H9 (cell line): ENCODE measurements around the gene SCIN. TPM values are rescaled to one million over a fixed set of nuclear protein-coding genes. Genes with fewer than 3 reads are reported as not detected.

Experiments used
- DNase-seq: peaks from one replicate; pipeline ENCODE4 v3.0.0-alpha.2; 2017
- H2AFZ ChIP-seq: one replicate; pipeline ENCODE4 v1.6.1; 2013; ENCODE audit warnings: mild to moderate bottlenecking, low read length, control low read depth, moderate library complexity
- H2AK5ac ChIP-seq: 2 replicates; pipeline ENCODE4 v1.6.1; 2013; ENCODE audit warnings: low read length, control low read depth, mixed read lengths; ENCODE audit not compliant: insufficient read length
- H2BK120ac ChIP-seq: one replicate; pipeline ENCODE4 v1.6.1; 2013; ENCODE audit warnings: low read depth, mild to moderate bottlenecking, low read length, control low read depth, inconsistent platforms; ENCODE audit not compliant: poor library complexity, severe bottlenecking
- H2BK12ac ChIP-seq: 2 replicates; pipeline ENCODE4 v1.6.1; 2013; ENCODE audit warnings: low read length, control low read depth, mixed read lengths, low read depth; ENCODE audit not compliant: insufficient read length
- H2BK15ac ChIP-seq: 2 replicates; pipeline ENCODE4 v1.6.1; 2013; ENCODE audit warnings: low read depth, low read length, control low read depth
- H2BK20ac ChIP-seq: one replicate; pipeline ENCODE4 v1.6.1; 2013; ENCODE audit warnings: low read depth, mild to moderate bottlenecking, low read length, control low read depth, inconsistent platforms; ENCODE audit not compliant: poor library complexity, severe bottlenecking
- H2BK5ac ChIP-seq: 2 replicates; pipeline ENCODE4 v1.6.1; 2013; ENCODE audit warnings: low read length, control low read depth, mixed read lengths; ENCODE audit not compliant: insufficient read length
- H3K14ac ChIP-seq: 2 replicates; pipeline ENCODE4 v1.6.1; 2013; ENCODE audit warnings: low read length, control low read depth; ENCODE audit not compliant: insufficient read depth
- H3K18ac ChIP-seq: 2 replicates; pipeline ENCODE4 v1.6.1; 2013; ENCODE audit warnings: low read depth, mild to moderate bottlenecking, mixed read lengths, low read length, control low read depth; ENCODE audit not compliant: insufficient read length
- H3K23ac ChIP-seq: 2 replicates; pipeline ENCODE4 v1.6.1; 2013; ENCODE audit warnings: low read length, control low read depth, mixed read lengths, low read depth; ENCODE audit not compliant: insufficient read length
- H3K23me2 ChIP-seq: 2 replicates; pipeline ENCODE4 v1.6.1; 2013; ENCODE audit warnings: low read depth, mild to moderate bottlenecking, mixed read lengths, low read length, control low read depth; ENCODE audit not compliant: insufficient read length, poor library complexity, severe bottlenecking
- H3K27ac ChIP-seq: 2 replicates; pipeline ENCODE4 v1.5.1; 2013; ENCODE audit warnings: low read length, control low read depth, mixed read lengths, low read depth; ENCODE audit not compliant: insufficient read length
- H3K27me3 ChIP-seq: 2 replicates; pipeline ENCODE4 v1.6.1; 2013; ENCODE audit warnings: low read length, control low read depth, inconsistent platforms; ENCODE audit not compliant: insufficient read depth
- H3K4ac ChIP-seq: 2 replicates; pipeline ENCODE4 v1.6.1; 2013; ENCODE audit warnings: low read depth, mild to moderate bottlenecking, control low read depth, inconsistent platforms, low read length, moderate library complexity
- H3K4me1 ChIP-seq: 2 replicates; pipeline ENCODE4 v1.6.1; 2013; ENCODE audit warnings: low read length, control low read depth, inconsistent platforms; ENCODE audit not compliant: insufficient read depth
- H3K4me2 ChIP-seq: 2 replicates; pipeline ENCODE4 v1.6.1; 2013; ENCODE audit warnings: low read length, control low read depth, mixed read lengths; ENCODE audit not compliant: insufficient read length, insufficient read depth
- H3K56ac ChIP-seq: 2 replicates; pipeline ENCODE4 v1.6.1; 2013; ENCODE audit warnings: low read depth, mild to moderate bottlenecking, mixed read lengths, low read length, control low read depth; ENCODE audit not compliant: insufficient read length
- H3K79me1 ChIP-seq: 2 replicates; pipeline ENCODE4 v1.6.1; 2013; ENCODE audit warnings: low read depth, mild to moderate bottlenecking, moderate library complexity, low read length, control low read depth, inconsistent platforms; ENCODE audit not compliant: insufficient read depth, poor library complexity, severe bottlenecking
- H3K79me2 ChIP-seq: 2 replicates; pipeline ENCODE4 v1.6.1; 2013; ENCODE audit warnings: low read length, control low read depth, inconsistent platforms; ENCODE audit not compliant: insufficient read depth
- H3K9ac ChIP-seq: 2 replicates; pipeline ENCODE4 v1.6.1; 2013; ENCODE audit warnings: low read length, control low read depth, mixed read lengths; ENCODE audit not compliant: insufficient read length; ENCODE audit errors: extremely low read depth
- H3K9me3 ChIP-seq: one replicate; pipeline ENCODE4 v1.6.1; 2013; ENCODE audit warnings: low read depth, low read length, inconsistent platforms; ENCODE audit not compliant: control insufficient read depth
- H3T11ph ChIP-seq: one replicate; pipeline ENCODE4 v1.6.1; 2013; ENCODE audit warnings: mild to moderate bottlenecking, low read length, control low read depth, inconsistent platforms
- H4K20me1 ChIP-seq: one replicate; pipeline ENCODE4 v1.6.1; 2013; ENCODE audit not compliant: control insufficient read depth, insufficient read length, insufficient read depth
- H4K5ac ChIP-seq: 2 replicates; pipeline ENCODE4 v1.6.1; 2013; ENCODE audit warnings: low read depth, mild to moderate bottlenecking, mixed read lengths, low read length, control low read depth; ENCODE audit not compliant: insufficient read length
- H4K8ac ChIP-seq: replicated peaks from 2 replicates; pipeline ENCODE4 v1.6.1; 2013; ENCODE audit warnings: low read length, control low read depth, mixed read lengths, low read depth; ENCODE audit not compliant: insufficient read length
- H4K91ac ChIP-seq: 2 replicates; pipeline ENCODE4 v1.6.1; 2013; ENCODE audit warnings: low read depth, mild to moderate bottlenecking, moderate library complexity, mixed read lengths, low read length, control low read depth; ENCODE audit not compliant: insufficient read length
- H3K27ac Mint-ChIP-seq, 3 experiments: 2 replicates in 2 of 3; 3 replicates in 1 of 3; pipeline ENCODE4 v1.8.0; 2020 to 2021; ENCODE audit warnings: mixed read lengths in 3 of 3, mild to moderate bottlenecking in 1 of 3, moderate library complexity in 1 of 3
- H3K27me3 Mint-ChIP-seq: 2 replicates; pipeline ENCODE4 v1.8.0; 2021; ENCODE audit warnings: low read depth, mild to moderate bottlenecking, moderate library complexity, mixed read lengths
- H3K36me3 Mint-ChIP-seq, 3 experiments: 2 replicates in 2 of 3; 3 replicates in 1 of 3; pipeline ENCODE4 v1.8.0; 2020 to 2021; ENCODE audit warnings: low read depth in 3 of 3, mixed read lengths in 3 of 3; ENCODE audit not compliant: insufficient read depth in 1 of 3
- H3K4me1 Mint-ChIP-seq, 2 experiments: 2 replicates each; pipeline ENCODE4 v1.8.0; 2020; ENCODE audit warnings: mixed read lengths in 2 of 2
- H3K4me3 Mint-ChIP-seq, 2 experiments: 2 replicates in 1 of 2; 3 replicates in 1 of 2; pipeline ENCODE4 v1.8.0; 2020 to 2021; ENCODE audit warnings: mild to moderate bottlenecking in 2 of 2, mixed read lengths in 2 of 2, moderate library complexity in 1 of 2
- H3K9me3 Mint-ChIP-seq, 2 experiments: 2 replicates in 1 of 2; 3 replicates in 1 of 2; pipeline ENCODE4 v1.8.0; 2020; ENCODE audit warnings: mild to moderate bottlenecking in 2 of 2, mixed read lengths in 2 of 2, moderate library complexity in 1 of 2
- CTCF ChIP-seq: fragments of 200-600 bp; sonication (generic); conservative IDR thresholded peaks from 3 replicates; pipeline ENCODE4 v1.8.0; 2021; ENCODE audit warnings: antibody characterized with exemption, mild to moderate bottlenecking
- WGBS: extraction: QIAGEN DNeasy Blood & Tissue Kit; methylation state at CpG from one replicate; pipeline ENCODE4 v1.1.7; 2013; ENCODE audit warnings: missing lambda C conversion rate, low lambda C conversion rate, mixed read lengths; ENCODE audit not compliant: insufficient read length; ENCODE audit errors: extremely low coverage; 5-methylcytosine and 5-hydroxymethylcytosine counted together
- total RNA-seq: library from RNA; stranded (reverse); gene quantifications from 2 replicates; pipeline ENCODE4 v1.2.1, GENCODE V29; 2021

SCIN gene
- total RNA-seq, 1 experiment from 2014 or later: 0.44 TPM

- H3K27me3 Mint-ChIP-seq: no peaks in the 10 kb centered on the region
- Histone ChIP-seq H3K4ac (no peak overlapping the region), H3K23me2 (no peaks in the 10 kb centered on the region), H2BK120ac (no peak overlapping the region), H3K9me3 (peaks cover 7% of the 10 kb centered on the region), H3K79me2 (no peaks in the 10 kb centered on the region), H4K8ac (no peak overlapping the region), H2AFZ (no peak overlapping the region), H2BK20ac (no peak overlapping the region), H3T11ph (no peak overlapping the region), H3K23ac (no peak overlapping the region), H2BK12ac (no peak overlapping the region), H3K14ac (no peak overlapping the region), H3K4me2 (no peak overlapping the region), H4K91ac (no peak overlapping the region), H3K79me1 (no peaks in the 10 kb centered on the region), H4K20me1 (no peaks in the 10 kb centered on the region), H3K9ac (no peak overlapping the region), H4K5ac (no peak overlapping the region), H3K4me1 (no peaks in the 10 kb centered on the region), H2BK15ac (no peak overlapping the region), H3K27ac (no peak overlapping the region), H2BK5ac (no peak overlapping the region), H2AK5ac (no peak overlapping the region), H3K27me3 (no peaks in the 10 kb centered on the region), H3K18ac (no peak overlapping the region), H3K56ac (no peak overlapping the region)
- no peak overlapping the region for H3K27ac Mint-ChIP-seq
- peaks cover 0 to 13% (median 5%) of the 10 kb centered on the region in 3 experiments; a peak in 3 of 7 replicates for H3K36me3 Mint-ChIP-seq
- no CpG with 5 or more reads among the region's 2 CpGs for WGBS
- H3K9me3 Mint-ChIP-seq: peaks cover 3 to 14% of the 10 kb centered on the region in 2 experiments; a peak in 3 of 5 replicates
- no peak overlapping the region for H3K4me3 Mint-ChIP-seq
- no peaks in the 10 kb centered on the region for H3K4me1 Mint-ChIP-seq
- no peak for DNase-seq
- TF ChIP-seq CTCF: no peak
Measured at GRCh38 chr7:12674053-12674452, 103.5 kb downstream of the SCIN start.
